ENCODE measurements around the gene WWP2. TPM values are rescaled to one million over a fixed set of nuclear protein-coding genes. Genes with fewer than 3 reads are reported as not detected.

The WWP2 gene
- total RNA-seq, 1 experiment from 2014 or later: 38.8 TPM

GRCh38 chr16:69905171-69905555 is 143.0 kb downstream of the WWP2 start:
- peaks cover 6% of the 10 kb centered on the region; the same call in 1 of the 2 replicates for H3K36me3 ChIP-seq (ENCODE audit: low read depth)
- H3K79me2 ChIP-seq (ENCODE audit: low read depth): no peaks in the 10 kb centered on the region
- no peaks in the 10 kb centered on the region for H3K9me2 ChIP-seq (ENCODE audit: insufficient read depth)
- POLR2A ChIA-PET (ENCODE audit: unreplicated experiment): no interaction called here
- no peak overlapping the region for H3K4me3 ChIP-seq
- no peak for DNase-seq
- BruUV-seq (replicated peaks): no TSS peak
- H2AFZ ChIP-seq: no peak overlapping the region
- no peaks in the 10 kb centered on the region for H3K9me3 ChIP-seq (ENCODE audit: insufficient read depth, low read depth)
- H3K27me3 ChIP-seq (ENCODE audit: insufficient read depth, low read depth): no peaks in the 10 kb centered on the region
- TF ChIP-seq CTCF (conservative IDR thresholded peaks at IDR 0.05) (no peak), EZH2 (IDR thresholded peaks at IDR 0.05; ENCODE audit: low read depth) (no peak)
- H3F3A ChIP-seq (ENCODE audit: insufficient read depth, low read depth): 0 out of 2 replicates have a peak, but pooled peaks cover 4% of the 10 kb centered on the region
- CTCF ChIA-PET: no interaction called here
- no peak overlapping the region for H3K27ac ChIP-seq
- H3K4me1 ChIP-seq (replicated peaks; ENCODE audit: insufficient read depth): no peaks in the 10 kb centered on the region
- no peaks in the 10 kb centered on the region for H4K20me1 ChIP-seq (ENCODE audit: insufficient read depth)
- no peak overlapping the region for H3K4me2 ChIP-seq
- intact Hi-C loops (cut with micrococcal nuclease; ENCODE audit: unreplicated experiment): no loop called here

- Histone ChIP-seq H3K9me2 (ENCODE audit: insufficient read depth) (no peaks in the 10 kb centered on the region), H2AFZ (no peak overlapping the region), H3K36me3 (ENCODE audit: low read depth) (peaks cover 6% of the 10 kb centered on the region; the same call in 1 of the 2 replicates), H3F3A (ENCODE audit: insufficient read depth, low read depth) (0 out of 2 replicates have a peak, but pooled peaks cover 4% of the 10 kb centered on the region), H3K9me3 (ENCODE audit: insufficient read depth, low read depth) (no peaks in the 10 kb centered on the region), H3K4me3 (no peak overlapping the region), H3K27me3 (ENCODE audit: insufficient read depth, low read depth) (no peaks in the 10 kb centered on the region), H3K4me2 (no peak overlapping the region), H4K20me1 (ENCODE audit: insufficient read depth) (no peaks in the 10 kb centered on the region), H3K27ac (no peak overlapping the region), H3K4me1 (replicated peaks; ENCODE audit: insufficient read depth) (no peaks in the 10 kb centered on the region), H3K79me2 (ENCODE audit: low read depth) (no peaks in the 10 kb centered on the region)
- intact Hi-C loops (cut with micrococcal nuclease; ENCODE audit: unreplicated experiment): no loop called here
- no peak for DNase-seq
- POLR2A ChIA-PET (ENCODE audit: unreplicated experiment): no interaction called here
- BruUV-seq (replicated peaks): no TSS peak
- TF ChIP-seq EZH2 (IDR thresholded peaks at IDR 0.05; ENCODE audit: low read depth) (no peak), CTCF (conservative IDR thresholded peaks at IDR 0.05) (no peak)
- CTCF ChIA-PET: no interaction called here
Measured at GRCh38 chr16:69906838-69907401, 144.8 kb downstream of the WWP2 start.

GRCh38 chr16:69909043-69909442 is 146.9 kb downstream of the WWP2 start:
- Histone ChIP-seq H3K27ac (no peak overlapping the region), H3K4me1 (replicated peaks; ENCODE audit: insufficient read depth) (no peaks in the 10 kb centered on the region), H3K4me2 (no peak overlapping the region), H3K36me3 (ENCODE audit: low read depth) (peaks cover 6% of the 10 kb centered on the region; the same call in 1 of the 2 replicates), H3K9me3 (ENCODE audit: insufficient read depth, low read depth) (no peaks in the 10 kb centered on the region), H3F3A (ENCODE audit: insufficient read depth, low read depth) (0 out of 2 replicates have a peak, but pooled peaks cover 4% of the 10 kb centered on the region), H2AFZ (no peak overlapping the region), H3K9me2 (ENCODE audit: insufficient read depth) (no peaks in the 10 kb centered on the region), H3K79me2 (ENCODE audit: low read depth) (no peaks in the 10 kb centered on the region), H4K20me1 (ENCODE audit: insufficient read depth) (no peaks in the 10 kb centered on the region), H3K27me3 (ENCODE audit: insufficient read depth, low read depth) (no peaks in the 10 kb centered on the region), H3K4me3 (no peak overlapping the region)
- intact Hi-C loops (cut with micrococcal nuclease; ENCODE audit: unreplicated experiment): no loop called here
- ChIA-PET CTCF (no interaction called here), POLR2A (ENCODE audit: unreplicated experiment) (no interaction called here)
- BruUV-seq (replicated peaks): no TSS peak
- no peak for TF ChIP-seq CTCF (conservative IDR thresholded peaks at IDR 0.05)
- no peak for TF ChIP-seq EZH2 (IDR thresholded peaks at IDR 0.05; ENCODE audit: low read depth)
- no peak for DNase-seq
